IMR-90 (cell line): Measurements from ENCODE around the gene RNASE3. TPM values are rescaled to one million over a fixed set of nuclear protein-coding genes. Genes with fewer than 3 reads are reported as not detected.

Source experiments
- ATAC-seq: fragments of 200-7000 bp; cut with Tn5 transposase; 2 replicates; pipeline ENCODE4 v1.9.1; 2020; ENCODE audit warnings: low read depth, mild to moderate bottlenecking, moderate library complexity
- BruUV-seq: library from RNA; stranded (reverse); fragments of 400-500 nt; replicated peaks from 2 replicates; lab custom pipeline; 2021; lab: Mats Ljungman, UMichigan
- CTCF ChIA-PET: fragments of 300-600 bp; formaldehyde crosslinking; extraction: SDS; loops from one replicate; lab custom pipeline; 2021; ENCODE audit warnings: antibody characterized with exemption; lab: Yijun Ruan, JAX
- POLR2A ChIA-PET: fragments of 300-600 bp; sonication (Branson Sonifier 250); formaldehyde crosslinking; loops from one replicate; lab custom pipeline; 2022; ENCODE audit warnings: antibody characterized with exemption; ENCODE audit not compliant: unreplicated experiment; lab: Charles Lee
- DNase-seq: peaks from one replicate; pipeline ENCODE4 v3.0.0; 2013
- H2AFZ ChIP-seq: replicated peaks from 2 replicates; pipeline ENCODE3; 2013; ENCODE audit warnings: low read length, mild to moderate bottlenecking; ENCODE audit not compliant: poor library complexity
- H2AK5ac ChIP-seq: 2 replicates; pipeline ENCODE4 v1.6.1; 2013; ENCODE audit warnings: low read depth, low read length, inconsistent platforms
- H2AK9ac ChIP-seq: replicated peaks from 2 replicates; pipeline ENCODE3; 2013; ENCODE audit warnings: mild to moderate bottlenecking, low read depth, low read length, moderate library complexity; ENCODE audit not compliant: poor library complexity
- H2BK120ac ChIP-seq: 2 replicates; pipeline ENCODE4 v1.6.1; 2013; ENCODE audit warnings: low read depth, low read length, inconsistent platforms
- H2BK15ac ChIP-seq: 3 replicates; pipeline ENCODE4 v1.6.1; 2013; ENCODE audit warnings: low read depth, low read length, inconsistent platforms
- H2BK20ac ChIP-seq: 2 replicates; pipeline ENCODE4 v1.6.1; 2013; ENCODE audit warnings: low read depth, mild to moderate bottlenecking, inconsistent platforms, low read length, moderate library complexity
- H2BK5ac ChIP-seq: 2 replicates; pipeline ENCODE4 v1.6.1; 2013; ENCODE audit warnings: mild to moderate bottlenecking, low read depth, low read length, inconsistent platforms; ENCODE audit not compliant: poor library complexity, severe bottlenecking
- H3K14ac ChIP-seq: replicated peaks from 2 replicates; pipeline ENCODE4 v1.6.1; 2013; ENCODE audit warnings: low read depth, low read length, inconsistent platforms
- H3K18ac ChIP-seq: 2 replicates; pipeline ENCODE4 v1.6.1; 2013; ENCODE audit warnings: low read depth, low read length, control low read depth
- H3K23ac ChIP-seq: 2 replicates; pipeline ENCODE4 v1.6.1; 2013; ENCODE audit warnings: low read depth, low read length, inconsistent platforms
- H3K27ac ChIP-seq: 2 replicates; pipeline ENCODE4 v1.5.1; 2013; ENCODE audit warnings: mild to moderate bottlenecking, control low read depth, low read length; ENCODE audit not compliant: insufficient read depth
- H3K27me3 ChIP-seq: 2 replicates; pipeline ENCODE4 v1.6.1; 2013; ENCODE audit warnings: low read length; ENCODE audit not compliant: control insufficient read depth, insufficient read depth
- H3K36me3 ChIP-seq: 2 replicates; pipeline ENCODE4 v1.6.1; 2013; ENCODE audit warnings: low read length, mixed read lengths; ENCODE audit not compliant: control insufficient read depth, insufficient read depth
- H3K4ac ChIP-seq: 2 replicates; pipeline ENCODE4 v1.6.1; 2013; ENCODE audit warnings: low read depth, low read length, inconsistent platforms
- H3K4me1 ChIP-seq: 2 replicates; pipeline ENCODE4 v1.6.1; 2013; ENCODE audit warnings: low read length, mixed read lengths; ENCODE audit not compliant: control insufficient read depth, insufficient read depth
- H3K4me2 ChIP-seq: 2 replicates; pipeline ENCODE4 v1.6.1; 2013; ENCODE audit warnings: low read depth, mild to moderate bottlenecking, control low read depth, low read length, moderate library complexity
- H3K4me3 ChIP-seq: 2 replicates; pipeline ENCODE4 v1.5.1; 2013; ENCODE audit warnings: low read depth, mild to moderate bottlenecking, control low read depth, low read length, moderate library complexity; ENCODE audit not compliant: insufficient read depth
- H3K56ac ChIP-seq: 2 replicates; pipeline ENCODE4 v1.6.1; 2013; ENCODE audit warnings: low read length, inconsistent platforms; ENCODE audit not compliant: insufficient read depth; ENCODE audit errors: extremely low read depth
- H3K79me1 ChIP-seq, 2 experiments: 2 replicates each; pipeline ENCODE4 v1.6.1; 2013; ENCODE audit warnings: low read length in 2 of 2, inconsistent platforms in 1 of 2, low read depth in 1 of 2
- H3K9ac ChIP-seq: 2 replicates; pipeline ENCODE4 v1.6.1; 2013; ENCODE audit warnings: low read depth, low read length, control low read depth
- H3K9me1 ChIP-seq: 2 replicates; pipeline ENCODE4 v1.6.1; 2013; ENCODE audit warnings: low read length, inconsistent platforms; ENCODE audit not compliant: insufficient read depth
- H3K9me3 ChIP-seq: 2 replicates; pipeline ENCODE4 v1.6.1; 2013; ENCODE audit warnings: low read length; ENCODE audit not compliant: control insufficient read depth, insufficient read depth
- H4K20me1 ChIP-seq: 2 replicates; pipeline ENCODE4 v1.6.1; 2013; ENCODE audit warnings: low read length, inconsistent platforms; ENCODE audit not compliant: insufficient read depth
- H4K5ac ChIP-seq: 2 replicates; pipeline ENCODE4 v1.6.1; 2013; ENCODE audit warnings: mild to moderate bottlenecking, low read depth, low read length, control low read depth
- H4K8ac ChIP-seq, 2 experiments: 2 replicates each; pipeline ENCODE4 v1.6.1; 2013; ENCODE audit warnings: low read depth in 2 of 2, low read length in 2 of 2, control low read depth in 1 of 2, inconsistent platforms in 1 of 2
- H4K91ac ChIP-seq: 2 replicates; pipeline ENCODE4 v1.6.1; 2013; ENCODE audit warnings: low read depth, low read length, inconsistent platforms; ENCODE audit not compliant: insufficient read depth
- BHLHE40 ChIP-seq: fragments of 150-350 bp; IDR thresholded peaks from 2 replicates; pipeline ENCODE4 v1.6.1; 2016; ENCODE audit warnings: mild to moderate bottlenecking, low read depth, low read length
- CEBPB ChIP-seq: IDR thresholded peaks from 2 replicates; pipeline ENCODE4 v1.6.1; 2012; ENCODE audit warnings: low read depth, low read length, improper control_type of control experiment
- CHD1 ChIP-seq: IDR thresholded peaks from 2 replicates; pipeline ENCODE4 v1.6.1; 2012; ENCODE audit warnings: low read depth, low read length, improper control_type of control experiment
- CTCF ChIP-seq: conservative IDR thresholded peaks from 2 replicates; pipeline ENCODE4 v1.5.1; 2012; ENCODE audit warnings: mild to moderate bottlenecking, low read depth, low read length, improper control_type of control experiment
- ELK1 ChIP-seq: fragments of 150-350 bp; IDR thresholded peaks from 2 replicates; pipeline ENCODE4 v1.6.1; 2016; ENCODE audit warnings: low read depth, mild to moderate bottlenecking, low read length, moderate library complexity, borderline replicate concordance
- FOS ChIP-seq: fragments of 150-350 bp; IDR thresholded peaks from 2 replicates; pipeline ENCODE4 v1.6.1; 2016; ENCODE audit warnings: low read depth, low read length
- MAFK ChIP-seq: IDR thresholded peaks from 2 replicates; pipeline ENCODE4 v1.6.1; 2012; ENCODE audit warnings: low read depth, low read length, improper control_type of control experiment
- MAZ ChIP-seq: IDR thresholded peaks from 2 replicates; pipeline ENCODE4 v1.6.1; 2012; ENCODE audit warnings: low read depth, mild to moderate bottlenecking, low read length, improper control_type of control experiment, moderate library complexity, borderline replicate concordance
- MXI1 ChIP-seq: IDR thresholded peaks from 2 replicates; pipeline ENCODE4 v1.6.1; 2012; ENCODE audit warnings: low read depth, mild to moderate bottlenecking, low read length, moderate library complexity, borderline replicate concordance
- USF2 ChIP-seq: fragments of 150-350 bp; IDR thresholded peaks from 2 replicates; pipeline ENCODE4 v1.6.1; 2017; ENCODE audit warnings: mild to moderate bottlenecking, antibody characterized with exemption, low read length, low read depth
- WGBS, 2 experiments: methylation state at CpG; one replicate each; pipeline versions ENCODE4 v1.1.5 to v1.1.7; 2013; ENCODE audit warnings: missing lambda C conversion rate in 2 of 2; ENCODE audit not compliant: insufficient read length in 1 of 2; ENCODE audit errors: extremely low coverage in 2 of 2; 5-methylcytosine and 5-hydroxymethylcytosine counted together
- dilution Hi-C: fragments of 300-500 bp; cut with HindIII; formaldehyde crosslinking; loops from one replicate; pipeline ENCODE4 v1.14.3; 2018; ENCODE audit warnings: low sequenced_read_pairs; ENCODE audit not compliant: unreplicated experiment
- in situ Hi-C: fragments of 300-500 bp; cut with MboI; formaldehyde crosslinking; loops from 3 replicates; pipeline ENCODE4 v1.14.3; 2019; ENCODE audit warnings: low sequenced_read_pairs, inconsistent platforms, mixed read lengths
- intact Hi-C: fragments of 100-400 bp; cut with micrococcal nuclease; formaldehyde crosslinking; loops from 2 replicates; pipeline ENCODE4 v1.10.0; 2022
- polyA plus RNA-seq, 3 experiments: library from polyadenylated mRNA; depleted of rRNA; stranded (reverse); fragments of >200 nt; gene quantifications; 2 replicates each; pipeline ENCODE4 v1.2.3, GENCODE V29; 2012; ENCODE audit warnings: low replicate concordance in 1 of 3
- total RNA-seq: library from RNA; depleted of rRNA; stranded (reverse); fragments of >200 nt; gene quantifications from 2 replicates; pipeline ENCODE4 v1.2.3, GENCODE V29; 2012

RNASE3 gene
- total and polyA plus RNA-seq, 2 of the 4 experiments (the other 2 are of a cell fraction): not detected

GRCh38 chr14:20866194-20866593 is 25.0 kb upstream of the RNASE3 start:
- no peak overlapping the region for H2AK9ac ChIP-seq
- H3K27me3 ChIP-seq: no peaks in the 10 kb centered on the region
- ATAC-seq: no peak
- H3K14ac ChIP-seq: no peak overlapping the region
- no peak overlapping the region for H3K18ac ChIP-seq
- H3K4me2 ChIP-seq: no peak overlapping the region
- H2AFZ ChIP-seq: no peak overlapping the region
- H4K5ac ChIP-seq: no peak overlapping the region
- dilution Hi-C loops: no loop called here
- no peak overlapping the region for H2BK5ac ChIP-seq
- no peaks in the 10 kb centered on the region for H4K20me1 ChIP-seq
- no peak overlapping the region for H3K23ac ChIP-seq
- no peak overlapping the region for H4K8ac ChIP-seq
- no CpG with 5 or more reads among the region's 3 CpGs for WGBS, 2 experiments
- H2BK120ac ChIP-seq: no peak overlapping the region
- no peak overlapping the region for H4K91ac ChIP-seq
- H3K9me3 ChIP-seq: no peaks in the 10 kb centered on the region
- H3K9me1 ChIP-seq: no peaks in the 10 kb centered on the region
- no TSS peak for BruUV-seq
- H3K4ac ChIP-seq: no peak overlapping the region
- in situ Hi-C loops: no loop called here
- DNase-seq: no peak
- H2BK20ac ChIP-seq: no peak overlapping the region
- no peak overlapping the region for H2BK15ac ChIP-seq
- H3K4me3 ChIP-seq: no peak overlapping the region
- no peaks in the 10 kb centered on the region for H3K36me3 ChIP-seq
- H3K79me1 ChIP-seq: no peaks in the 10 kb centered on the region
- POLR2A ChIA-PET: no interaction called here
- H3K27ac ChIP-seq: no peak overlapping the region
- no peaks in the 10 kb centered on the region for H3K4me1 ChIP-seq
- no peak overlapping the region for H3K56ac ChIP-seq
- H3K9ac ChIP-seq: no peak overlapping the region
- H2AK5ac ChIP-seq: no peak overlapping the region
- CTCF ChIA-PET: interaction anchor here (0.7 to 2.2 kb wide), 3 partner anchors 12 to 105 kb away, joined by 4 to 7 read pairs (median 6); no protein-coding TSS in a partner anchor
- TF ChIP-seq MAZ (no peak), CEBPB (no peak), ELK1 (no peak), CTCF (no peak), CHD1 (no peak), BHLHE40 (no peak), USF2 (no peak), MXI1 (no peak), FOS (no peak), MAFK (no peak)
- intact Hi-C loops: no loop called here
